ENCODE data around the gene UBALD2. TPM values are rescaled to one million over a fixed set of nuclear protein-coding genes. Genes with fewer than 3 reads are reported as not detected.

The UBALD2 gene
- total and polyA plus RNA-seq, 2 donors (not counting 3 experiments of a cell fraction or from before 2014, with no cell fraction given): 46.9 to 70.9 TPM

DNA sequence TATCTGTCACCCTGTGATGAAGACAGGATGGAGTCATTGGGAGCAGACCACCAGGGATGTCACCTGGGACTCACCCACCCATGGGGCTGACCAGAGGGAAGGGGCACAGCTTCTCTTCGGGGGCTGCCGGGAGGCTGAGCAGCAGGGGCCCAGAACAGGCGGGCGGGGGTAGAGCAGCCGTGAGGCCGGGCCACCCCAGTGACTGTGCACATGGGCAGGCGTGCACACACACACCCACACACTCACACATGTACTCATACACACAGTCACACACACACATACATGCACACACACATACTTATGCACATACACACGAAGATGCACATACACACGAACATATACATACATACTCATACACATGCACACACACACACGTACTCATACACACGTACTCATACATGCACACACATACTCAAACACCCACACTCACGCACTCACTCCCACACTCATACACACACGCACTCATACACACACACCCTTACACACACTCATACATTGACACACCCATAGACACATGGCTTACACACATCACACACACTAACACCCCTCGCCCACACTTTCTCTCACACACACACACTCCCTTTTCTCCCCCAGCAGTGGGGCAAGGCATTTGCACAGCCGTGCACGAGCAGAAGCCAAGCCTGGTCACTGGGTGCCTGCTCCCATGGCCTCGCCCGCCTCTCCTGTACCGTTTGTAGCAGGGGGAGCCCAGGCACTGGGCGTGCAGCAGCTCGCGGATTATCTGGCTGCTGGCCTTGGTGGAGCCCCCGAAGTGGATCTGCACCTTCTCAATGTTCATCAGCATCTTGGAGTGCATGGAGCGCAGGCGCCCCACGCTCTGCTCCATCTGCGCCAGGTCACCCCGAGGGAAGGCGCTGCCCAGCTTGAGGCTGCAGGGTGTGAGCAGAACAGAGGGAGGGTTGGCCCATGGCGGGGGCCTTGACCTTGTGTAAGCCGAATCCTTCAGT, 12.4 kb downstream of the UBALD2 start:
- CTCF ChIA-PET: interaction anchor here (1.3 to 14.1 kb wide), 4 partner anchors 11 to 156 kb away, joined by 5 to 320 read pairs (median 84); no protein-coding TSS in a partner anchor
- Histone ChIP-seq H3K4me3 (replicated peaks in 1 of 3; ENCODE audit: insufficient read depth in 1 of 3, low read depth in 1 of 3, low read length in 3 of 3) (no peak overlapping the region), H3K9me3 (replicated peaks; ENCODE audit: control insufficient read depth, insufficient read depth, low read length) (no peaks in the 10 kb centered on the region), H3K27ac (ENCODE audit: insufficient read depth, low read depth, low read length) (no peak overlapping the region), H3K9me1 (replicated peaks; ENCODE audit: control insufficient read depth, extremely low read depth, insufficient read depth, low read length) (no peaks in the 10 kb centered on the region), H3K4me2 (ENCODE audit: insufficient read depth, low read length) (no peak overlapping the region), H3K36me3 (ENCODE audit: control insufficient read depth in 2 of 2, extremely low read depth in 1 of 2, insufficient read depth in 2 of 2, low read length in 2 of 2) (peaks cover 0 to 2% of the 10 kb centered on the region in 2 experiments), H2AFZ (ENCODE audit: low read depth, low read length) (no peak overlapping the region), H3K27me3 (ENCODE audit: control insufficient read depth in 2 of 2, insufficient read depth in 2 of 2, low read length in 2 of 2) (no peaks in the 10 kb centered on the region), H3K4me1 (ENCODE audit: control insufficient read depth, extremely low read depth, insufficient read depth, low read length) (no peaks in the 10 kb centered on the region), H3K9ac (replicated peaks; ENCODE audit: extremely low read depth, insufficient read depth, low read length) (no peak overlapping the region), H4K20me1 (replicated peaks; ENCODE audit: control insufficient read depth, extremely low read depth, insufficient read depth, low read length) (no peaks in the 10 kb centered on the region), H3K79me2 (ENCODE audit: control insufficient read depth, insufficient read depth, low read length) (no peaks in the 10 kb centered on the region)
- FAIRE-seq (no peak), DNase-seq (ENCODE audit: low read depth, low spot score) (no peak)
- TF ChIP-seq JUN (IDR thresholded peaks at IDR 0.05; ENCODE audit: borderline replicate concordance, insufficient read depth, insufficient read length, low read depth): no peak
- TF ChIP-seq MYC (IDR thresholded peaks at IDR 0.05; ENCODE audit: low read depth, low read length): no peak
- no peak for TF ChIP-seq FOS (IDR thresholded peaks at IDR 0.05; ENCODE audit: borderline replicate concordance, insufficient read depth, low read length)
- TF ChIP-seq GATA2 (IDR thresholded peaks at IDR 0.05; ENCODE audit: insufficient read depth, insufficient read length, low read depth, low read length): no peak
- TF ChIP-seq, protein P1, sequence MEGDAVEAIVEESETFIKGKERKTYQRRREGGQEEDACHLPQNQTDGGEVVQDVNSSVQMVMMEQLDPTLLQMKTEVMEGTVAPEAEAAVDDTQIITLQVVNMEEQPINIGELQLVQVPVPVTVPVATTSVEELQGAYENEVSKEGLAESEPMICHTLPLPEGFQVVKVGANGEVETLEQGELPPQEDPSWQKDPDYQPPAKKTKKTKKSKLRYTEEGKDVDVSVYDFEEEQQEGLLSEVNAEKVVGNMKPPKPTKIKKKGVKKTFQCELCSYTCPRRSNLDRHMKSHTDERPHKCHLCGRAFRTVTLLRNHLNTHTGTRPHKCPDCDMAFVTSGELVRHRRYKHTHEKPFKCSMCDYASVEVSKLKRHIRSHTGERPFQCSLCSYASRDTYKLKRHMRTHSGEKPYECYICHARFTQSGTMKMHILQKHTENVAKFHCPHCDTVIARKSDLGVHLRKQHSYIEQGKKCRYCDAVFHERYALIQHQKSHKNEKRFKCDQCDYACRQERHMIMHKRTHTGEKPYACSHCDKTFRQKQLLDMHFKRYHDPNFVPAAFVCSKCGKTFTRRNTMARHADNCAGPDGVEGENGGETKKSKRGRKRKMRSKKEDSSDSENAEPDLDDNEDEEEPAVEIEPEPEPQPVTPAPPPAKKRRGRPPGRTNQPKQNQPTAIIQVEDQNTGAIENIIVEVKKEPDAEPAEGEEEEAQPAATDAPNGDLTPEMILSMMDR (IDR thresholded peaks at IDR 0.05; ENCODE audit: extremely low read depth in 1 of 2, insufficient read depth in 1 of 2, low read depth in 1 of 2, low read length in 2 of 2): no peak
- TF ChIP-seq, protein P2, sequence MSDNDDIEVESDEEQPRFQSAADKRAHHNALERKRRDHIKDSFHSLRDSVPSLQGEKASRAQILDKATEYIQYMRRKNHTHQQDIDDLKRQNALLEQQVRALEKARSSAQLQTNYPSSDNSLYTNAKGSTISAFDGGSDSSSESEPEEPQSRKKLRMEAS (IDR thresholded peaks at IDR 0.05; ENCODE audit: insufficient read depth, insufficient read length): no peak
- TF ChIP-seq POLR2AphosphoS5 (IDR thresholded peaks at IDR 0.05; ENCODE audit: insufficient read depth, low read depth, low read length): no peak
- TF ChIP-seq EZH2 (IDR thresholded peaks at IDR 0.05; ENCODE audit: borderline replicate concordance, low read depth, low read length, severe bottlenecking): no peak
- no peak for TF ChIP-seq POLR2A (IDR thresholded peaks at IDR 0.05; ENCODE audit: low read depth, low read length)
- dilution Hi-C loops (cut with MboI; ENCODE audit: extremely low pct_ligation_motif_present, low sequenced_read_pairs): no loop called here
- intact Hi-C loops (cut with micrococcal nuclease): loop anchor here (2.0 to 10.0 kb wide), 3 partner anchors 29 to 263 kb away; no protein-coding TSS in a partner anchor
- POLR2A ChIA-PET: interaction anchor here (2.0 kb wide), 1 partner anchor 156 kb away, joined by 5 read pairs; no protein-coding TSS in a partner anchor
- no TSS peak for BruUV-seq (replicated peaks)

All from endothelial cell of umbilical vein (primary cell).